MM.1S (cell line): ENCODE data around the gene VPS13C.
A peak's percentile ranks its signal among the peaks of the same experiment; 100 is the strongest.

ENCODE experiments used
- DNase-seq: peaks from one replicate; pipeline ENCODE4 v3.0.0-alpha.2; 2015
- H2AFZ ChIP-seq: fragments of 300-600 bp; sonication (generic); 2 replicates; pipeline ENCODE4 v1.6.0; 2016; ENCODE audit warnings: antibody characterized with exemption, low read length
- H3F3A ChIP-seq: fragments of 300-600 bp; sonication (generic); 2 replicates; pipeline ENCODE4 v1.6.1; 2016; ENCODE audit warnings: mild to moderate bottlenecking, antibody characterized with exemption, low read length, moderate library complexity, mixed read lengths; ENCODE audit not compliant: insufficient read depth
- H3K27ac ChIP-seq: fragments of 300-600 bp; sonication (generic); 2 replicates; pipeline ENCODE4 v1.5.1; 2016; ENCODE audit warnings: mild to moderate bottlenecking, low read length
- H3K27me3 ChIP-seq: fragments of 300-600 bp; sonication (generic); replicated peaks from 2 replicates; pipeline ENCODE4 v1.6.0; 2016; ENCODE audit warnings: low read length; ENCODE audit not compliant: insufficient read depth
- H3K36me3 ChIP-seq: fragments of 300-600 bp; sonication (generic); replicated peaks from 2 replicates; pipeline ENCODE4 v1.6.1; 2016; ENCODE audit warnings: mild to moderate bottlenecking, low read length, mixed read lengths; ENCODE audit not compliant: insufficient read depth
- H3K4me1 ChIP-seq: fragments of 300-600 bp; sonication (generic); 2 replicates; pipeline ENCODE4 v1.6.1; 2016; ENCODE audit warnings: low read length, mixed read lengths
- H3K4me2 ChIP-seq: fragments of 300-600 bp; sonication (generic); 2 replicates; pipeline ENCODE4 v1.6.0; 2016; ENCODE audit warnings: low read depth, low read length
- H3K4me3 ChIP-seq: fragments of 300-600 bp; sonication (generic); 2 replicates; pipeline ENCODE4 v1.5.1; 2016; ENCODE audit warnings: low read length, mixed read lengths
- H3K79me2 ChIP-seq: fragments of 300-600 bp; sonication (generic); 2 replicates; pipeline ENCODE4 v1.6.1; 2016; ENCODE audit warnings: mixed run types, low read length, mixed read lengths
- H3K9ac ChIP-seq: fragments of 300-600 bp; sonication (generic); 2 replicates; pipeline ENCODE4 v1.6.1; 2016; ENCODE audit warnings: low read length, mixed read lengths
- H3K9me2 ChIP-seq: fragments of 300-600 bp; sonication (generic); replicated peaks from 2 replicates; pipeline ENCODE4 v1.6.1; 2016; ENCODE audit warnings: mild to moderate bottlenecking, low read length, mixed read lengths; ENCODE audit not compliant: insufficient read depth
- H3K9me3 ChIP-seq: fragments of 300-600 bp; sonication (generic); replicated peaks from 2 replicates; pipeline ENCODE4 v1.6.1; 2016; ENCODE audit warnings: mild to moderate bottlenecking, low read length, mixed read lengths; ENCODE audit not compliant: insufficient read depth
- H4K20me1 ChIP-seq: fragments of 300-600 bp; sonication (generic); 2 replicates; pipeline ENCODE4 v1.6.1; 2016; ENCODE audit warnings: mild to moderate bottlenecking, low read length, moderate library complexity, mixed read lengths; ENCODE audit not compliant: insufficient read depth
- CTCF ChIP-seq: fragments of 300-600 bp; sonication (generic); IDR thresholded peaks from 2 replicates; pipeline ENCODE4 v1.5.1; 2016; ENCODE audit warnings: antibody characterized with exemption, low read length, mixed read lengths
- EZH2 ChIP-seq: fragments of 300-600 bp; sonication (generic); optimal IDR thresholded peaks from 2 replicates; pipeline ENCODE3; 2017; ENCODE audit warnings: low read depth, mild to moderate bottlenecking, antibody characterized with exemption, low read length, mixed read lengths
- EZH2phosphoT487 ChIP-seq: fragments of 300-600 bp; sonication (generic); IDR thresholded peaks from 2 replicates; pipeline ENCODE4 v1.6.1; 2018; ENCODE audit warnings: antibody characterized with exemption, low read length

VPS13C gene

GRCh38 chr15:62060896-62061280, 641 bp upstream of the VPS13C start:
- peak overlapping the region; percentile 93 for H3K9ac ChIP-seq
- H3K27ac ChIP-seq, result peak overlapping the region; percentile 94; the same call in 1 of the 2 replicates
- peak; percentile 30 for DNase-seq
- peak overlapping the region; percentile 83 for H3K4me3 ChIP-seq
- H3K4me2 ChIP-seq, result peak overlapping the region; percentile 56
- no peaks in the 10 kb centered on the region for H3K9me2 ChIP-seq
- TF ChIP-seq EZH2 (no peak), EZH2phosphoT487 (no peak)
- peak overlapping the region; percentile 72 for H2AFZ ChIP-seq
- H3K27me3 ChIP-seq, result 0 out of 2 replicates have a peak, but pooled peaks cover 3% of the 10 kb centered on the region
- 0 out of 2 replicates have a peak, but pooled peaks cover under 1% of the 10 kb centered on the region for H4K20me1 ChIP-seq
- peaks cover 38% of the 10 kb centered on the region for H3K79me2 ChIP-seq
- H3K4me1 ChIP-seq, result 0 out of 2 replicates have a peak, but pooled peaks cover 4% of the 10 kb centered on the region
- H3K9me3 ChIP-seq, result no peaks in the 10 kb centered on the region
- peaks cover 25% of the 10 kb centered on the region for H3F3A ChIP-seq
- no peaks in the 10 kb centered on the region for H3K36me3 ChIP-seq

DNA sequence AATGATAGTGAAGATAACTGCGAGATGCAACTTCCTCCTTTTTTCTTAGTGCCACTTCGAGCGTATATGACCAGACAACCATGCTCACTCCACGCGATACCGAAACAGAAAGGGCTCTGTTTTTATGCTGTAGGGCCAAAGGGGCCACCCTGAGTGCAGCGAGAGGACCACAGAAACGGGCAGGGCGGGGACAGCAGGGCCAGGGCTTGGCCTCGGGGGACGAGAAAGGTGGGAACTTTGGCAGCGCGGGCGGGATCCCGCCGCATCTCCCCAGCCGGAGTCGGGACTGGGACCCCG, 483 bp downstream of the VPS13C start:
- no peak for TF ChIP-seq EZH2phosphoT487
- no peak for TF ChIP-seq EZH2
- no peak for TF ChIP-seq CTCF
- Histone ChIP-seq H4K20me1 (0 out of 2 replicates have a peak, but pooled peaks cover 5% of the 10 kb centered on the region), H3K27me3 (no peaks in the 10 kb centered on the region), H3K9ac (peak overlapping the region; percentile 93), H3K4me3 (peak overlapping the region; percentile 83), H3K27ac (peak overlapping the region; percentile 94), H3F3A (peaks cover 25% of the 10 kb centered on the region), H3K9me3 (no peaks in the 10 kb centered on the region), H3K4me2 (peak overlapping the region; percentile 56; the same call in 1 of the 2 replicates), H3K79me2 (peaks cover 48% of the 10 kb centered on the region), H2AFZ (peak overlapping the region; percentile 87), H3K4me1 (0 out of 2 replicates have a peak, but pooled peaks cover 4% of the 10 kb centered on the region), H3K36me3 (no peaks in the 10 kb centered on the region), H3K9me2 (no peaks in the 10 kb centered on the region)
- peak; percentile 90 for DNase-seq

GRCh38 chr15:62059108-62059815, 985 bp downstream of the VPS13C start:
- peak overlapping the region; percentile 83 for H3K4me3 ChIP-seq
- H3F3A ChIP-seq, result peaks cover 25% of the 10 kb centered on the region
- H2AFZ ChIP-seq, result peak overlapping the region; percentile 87
- no peaks in the 10 kb centered on the region for H3K9me3 ChIP-seq
- peak overlapping the region; percentile 94 for H3K27ac ChIP-seq
- DNase-seq, result peak; percentile 31
- TF ChIP-seq EZH2phosphoT487 (no peak), CTCF (peak; percentile 28), EZH2 (no peak)
- peak overlapping the region; percentile 56 for H3K4me2 ChIP-seq
- no peaks in the 10 kb centered on the region for H3K36me3 ChIP-seq
- peak overlapping the region; percentile 93 for H3K9ac ChIP-seq
- H3K9me2 ChIP-seq, result no peaks in the 10 kb centered on the region
- 0 out of 2 replicates have a peak, but pooled peaks cover 5% of the 10 kb centered on the region for H4K20me1 ChIP-seq
- H3K79me2 ChIP-seq, result peaks cover 53% of the 10 kb centered on the region
- 0 out of 2 replicates have a peak, but pooled peaks cover 4% of the 10 kb centered on the region for H3K4me1 ChIP-seq
- no peaks in the 10 kb centered on the region for H3K27me3 ChIP-seq
